B cell (primary cell): ENCODE results near the gene SNF8. TPM values are rescaled to one million over a fixed set of nuclear protein-coding genes. Genes with fewer than 3 reads are reported as not detected.
A peak's percentile ranks its signal among the peaks of the same experiment; 100 is the strongest.

Source experiments
- ATAC-seq: fragments of 200-7000 bp; cut with Tn5 transposase; one replicate; pipeline ENCODE4 v1.10.0; 2021; ENCODE audit warnings: low read depth, mild to moderate bottlenecking, moderate number of reproducible peaks, moderate library complexity
- CTCF ChIA-PET: fragments of 350-600 bp; sonication (Branson Sonifier 250); formaldehyde crosslinking; loops from one replicate; lab custom pipeline; 2021; ENCODE audit warnings: antibody characterized with exemption, inconsistent platforms; lab: Charles Lee
- POLR2A ChIA-PET: fragments of 350-600 bp; sonication (Branson Sonifier 250); formaldehyde crosslinking; loops from one replicate; lab custom pipeline; 2021; ENCODE audit warnings: antibody characterized with exemption; lab: Charles Lee
- DNase-seq: peaks from one replicate; pipeline ENCODE4 v3.0.0; 2013
- H2AFZ ChIP-seq: 2 replicates; pipeline ENCODE4 v1.6.1; 2012; ENCODE audit warnings: mild to moderate bottlenecking, low read depth, low read length; ENCODE audit not compliant: insufficient read depth, poor library complexity, severe bottlenecking
- H3K27ac ChIP-seq, 2 donors: 1 replicate in 1 of 2; 2 replicates in 1 of 2; pipeline ENCODE4 v1.5.1; 2012 to 2013; ENCODE audit warnings: low read length in 2 of 2, mild to moderate bottlenecking in 2 of 2, moderate library complexity in 1 of 2
- H3K27me3 ChIP-seq, 4 experiments: fragments of 200-600 bp in 1 of 4; sonication (generic) in 1 of 4; replicated peaks in 1 of 4; 1 replicate in 2 of 4; 2 replicates in 2 of 4; pipeline versions ENCODE4 v1.6.1 to v1.7.0; 2013 to 2016; ENCODE audit warnings: low read length in 3 of 4, mild to moderate bottlenecking in 2 of 4, mixed read lengths in 1 of 4, moderate library complexity in 1 of 4; ENCODE audit not compliant: insufficient read depth in 4 of 4, control insufficient read depth in 3 of 4; ENCODE audit errors: control extremely low read depth in 1 of 4
- H3K36me3 ChIP-seq, 2 experiments: replicated peaks in 1 of 2; 1 replicate in 1 of 2; 2 replicates in 1 of 2; pipeline versions ENCODE4 v1.6.1 to v1.7.1; 2013; ENCODE audit warnings: low read length in 1 of 2; ENCODE audit not compliant: insufficient read depth in 2 of 2, control insufficient read depth in 1 of 2; ENCODE audit errors: control extremely low read depth in 1 of 2, extremely low read depth in 1 of 2
- H3K4me1 ChIP-seq, 2 donors: fragments of 200-600 bp in 1 of 2; sonication (generic) in 1 of 2; 1 replicate in 1 of 2; 2 replicates in 1 of 2; pipeline versions ENCODE4 v1.5.1 to v1.6.1; 2013 to 2017; ENCODE audit warnings: low read length in 2 of 2; ENCODE audit not compliant: control insufficient read depth in 2 of 2, insufficient read depth in 2 of 2
- H3K4me2 ChIP-seq: replicated peaks from 2 replicates; pipeline ENCODE3; 2012; ENCODE audit warnings: mild to moderate bottlenecking, low read depth, low read length; ENCODE audit not compliant: poor library complexity, severe bottlenecking
- H3K4me3 ChIP-seq, 5 experiments: fragments of 200-600 bp in 1 of 5; sonication (generic) in 1 of 5; 1 replicate in 3 of 5; 2 replicates in 2 of 5; pipeline versions ENCODE4 v1.5.1 to v1.7.0; 2011 to 2016; ENCODE audit warnings: low read length in 4 of 5, mild to moderate bottlenecking in 4 of 5, low read depth in 2 of 5, control low read depth in 1 of 5, moderate library complexity in 1 of 5; ENCODE audit not compliant: insufficient read depth in 1 of 5; ENCODE audit errors: control extremely low read depth in 1 of 5, extremely low read depth in 1 of 5
- H3K79me2 ChIP-seq: fragments of 200-600 bp; sonication (generic); one replicate; pipeline ENCODE4 v1.6.0; 2016; ENCODE audit warnings: low read length; ENCODE audit not compliant: control insufficient read depth, insufficient read depth
- H3K9ac ChIP-seq: fragments of 200-600 bp; sonication (generic); 2 replicates; pipeline ENCODE4 v1.6.1; 2017; ENCODE audit warnings: mild to moderate bottlenecking, low read length, moderate library complexity
- H3K9me3 ChIP-seq, 3 donors: one replicate each; pipeline versions ENCODE4 v1.6.1 to v1.7.1; 2013; ENCODE audit warnings: low read length in 2 of 3; ENCODE audit not compliant: control insufficient read depth in 2 of 3, insufficient read depth in 1 of 3; ENCODE audit errors: control extremely low read depth in 1 of 3
- H4K20me1 ChIP-seq: 2 replicates; pipeline ENCODE4 v1.6.0; 2012; ENCODE audit warnings: mild to moderate bottlenecking, low read length; ENCODE audit not compliant: insufficient read depth, control insufficient read depth, poor library complexity, severe bottlenecking
- H3K27ac Mint-ChIP-seq: one replicate; pipeline ENCODE4 v1.8.0; 2021; ENCODE audit warnings: mixed read lengths
- H3K27me3 Mint-ChIP-seq: one replicate; pipeline ENCODE4 v1.8.0; 2021; ENCODE audit warnings: mixed read lengths
- H3K4me1 Mint-ChIP-seq: one replicate; pipeline ENCODE4 v1.8.0; 2021; ENCODE audit warnings: mixed read lengths
- H3K4me3 Mint-ChIP-seq: one replicate; pipeline ENCODE4 v1.8.0; 2021; ENCODE audit warnings: mixed read lengths
- H3K9me3 Mint-ChIP-seq: one replicate; pipeline ENCODE4 v1.8.0; 2022; ENCODE audit warnings: mixed read lengths; ENCODE audit not compliant: insufficient read depth
- EZH2 ChIP-seq: IDR thresholded peaks from 2 replicates; pipeline ENCODE4 v1.6.1; 2012; ENCODE audit warnings: borderline replicate concordance, low read depth, mild to moderate bottlenecking, moderate library complexity, low read length; ENCODE audit not compliant: insufficient read depth, poor library complexity, severe bottlenecking
- WGBS: methylation state at CpG from one replicate; pipeline ENCODE4 v1.1.5; 2013; ENCODE audit warnings: missing lambda C conversion rate; ENCODE audit not compliant: insufficient coverage; 5-methylcytosine and 5-hydroxymethylcytosine counted together
- intact Hi-C: fragments of 100-400 bp; cut with micrococcal nuclease; formaldehyde crosslinking; loops from one replicate; pipeline ENCODE4 v1.10.0; 2022
- polyA plus RNA-seq: library from polyadenylated mRNA; depleted of rRNA; stranded (reverse); fragments of >200 nt; gene quantifications from 2 replicates; pipeline ENCODE4 v1.2.3, GENCODE V29; 2012
- total RNA-seq, 2 donors: library from RNA; stranded (reverse); fragments of 120-200 nt in 1 of 2; gene quantifications; 1 replicate in 1 of 2; 2 replicates in 1 of 2; pipeline versions ENCODE4 v1.2.3 to v1.2.4, GENCODE V29; 2013 to 2022
- TF ChIP-seq, protein P1 (sequence below): fragments of 200-600 bp; IDR thresholded peaks from one replicate; pipeline ENCODE4 v1.8.0; 2022; ENCODE audit warnings: antibody characterized with exemption, mild to moderate bottlenecking

The SNF8 gene
- total and polyA plus RNA-seq, 2 donors (not counting 1 experiment from before 2014, with no cell fraction given), result 77.5 to 94.6 TPM

- H3K4me1 ChIP-seq, result no peaks in the 10 kb centered on the region
- H3K4me3 ChIP-seq, result no peak overlapping the region
- Mint-ChIP-seq H3K4me3 (no peak overlapping the region), H3K9me3 (no peaks in the 10 kb centered on the region), H3K27me3 (no peaks in the 10 kb centered on the region), H3K4me1 (peaks cover 4% of the 10 kb centered on the region), H3K27ac (peak overlapping the region; percentile 37)
- DNase-seq, result no peak
- no peaks in the 10 kb centered on the region for H3K27me3 ChIP-seq
- H3K9ac ChIP-seq, result no peak overlapping the region
- ChIA-PET CTCF (no interaction called here), POLR2A (no interaction called here)
- no peak overlapping the region for H3K4me2 ChIP-seq
- WGBS, result 73% methylated on average over 4 of the region's 6 CpGs
- H3K36me3 ChIP-seq, result peaks cover 5 to 85% of the 10 kb centered on the region in 2 experiments
- H2AFZ ChIP-seq, result no peak overlapping the region
- no peaks in the 10 kb centered on the region for H3K9me3 ChIP-seq
- peaks cover 24% of the 10 kb centered on the region for H4K20me1 ChIP-seq
- no peaks in the 10 kb centered on the region for H3K79me2 ChIP-seq
- intact Hi-C loops, result no loop called here
- ATAC-seq, result no peak
- no peak for TF ChIP-seq EZH2
- TF ChIP-seq, protein P1, sequence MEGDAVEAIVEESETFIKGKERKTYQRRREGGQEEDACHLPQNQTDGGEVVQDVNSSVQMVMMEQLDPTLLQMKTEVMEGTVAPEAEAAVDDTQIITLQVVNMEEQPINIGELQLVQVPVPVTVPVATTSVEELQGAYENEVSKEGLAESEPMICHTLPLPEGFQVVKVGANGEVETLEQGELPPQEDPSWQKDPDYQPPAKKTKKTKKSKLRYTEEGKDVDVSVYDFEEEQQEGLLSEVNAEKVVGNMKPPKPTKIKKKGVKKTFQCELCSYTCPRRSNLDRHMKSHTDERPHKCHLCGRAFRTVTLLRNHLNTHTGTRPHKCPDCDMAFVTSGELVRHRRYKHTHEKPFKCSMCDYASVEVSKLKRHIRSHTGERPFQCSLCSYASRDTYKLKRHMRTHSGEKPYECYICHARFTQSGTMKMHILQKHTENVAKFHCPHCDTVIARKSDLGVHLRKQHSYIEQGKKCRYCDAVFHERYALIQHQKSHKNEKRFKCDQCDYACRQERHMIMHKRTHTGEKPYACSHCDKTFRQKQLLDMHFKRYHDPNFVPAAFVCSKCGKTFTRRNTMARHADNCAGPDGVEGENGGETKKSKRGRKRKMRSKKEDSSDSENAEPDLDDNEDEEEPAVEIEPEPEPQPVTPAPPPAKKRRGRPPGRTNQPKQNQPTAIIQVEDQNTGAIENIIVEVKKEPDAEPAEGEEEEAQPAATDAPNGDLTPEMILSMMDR, result no peak
- no peak overlapping the region for H3K27ac ChIP-seq
These were observed 16.5 kb downstream of the SNF8 start for GRCh38 chr17:48927978-48928745.

DNA sequence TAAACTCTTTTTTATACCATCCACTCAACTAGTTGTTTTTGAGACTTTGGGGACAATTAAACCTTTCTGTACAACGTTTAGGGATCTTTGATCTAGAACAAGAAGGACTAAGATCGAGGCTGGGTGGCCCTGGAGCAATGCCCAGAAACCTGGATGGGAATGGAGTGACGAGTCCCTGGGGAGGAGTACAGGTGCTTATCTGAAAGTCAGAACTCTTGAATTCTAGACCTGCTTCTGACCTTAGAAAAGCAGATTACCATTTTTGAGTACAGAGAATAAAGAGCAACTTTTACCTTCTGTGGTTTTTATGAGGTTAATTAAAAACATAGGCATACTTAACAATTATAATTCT, 18.7 kb downstream of the SNF8 start:
- no peaks in the 10 kb centered on the region for H3K9me3 ChIP-seq
- WGBS, result 93% methylated on average over 2 of the region's 3 CpGs
- ChIA-PET POLR2A (no interaction called here), CTCF (no interaction called here)
- no peaks in the 10 kb centered on the region for H3K9me3 Mint-ChIP-seq
- H3K27ac Mint-ChIP-seq, result no peak overlapping the region
- peaks cover 30% of the 10 kb centered on the region for H4K20me1 ChIP-seq
- H3K27me3 Mint-ChIP-seq, result no peaks in the 10 kb centered on the region
- peaks cover 4% of the 10 kb centered on the region for H3K4me1 Mint-ChIP-seq
- peaks cover 7% of the 10 kb centered on the region for H3K79me2 ChIP-seq
- H2AFZ ChIP-seq, result no peak overlapping the region
- H3K27me3 ChIP-seq, result no peaks in the 10 kb centered on the region
- no peak overlapping the region for H3K27ac ChIP-seq
- ATAC-seq (no peak), DNase-seq (no peak)
- H3K4me3 ChIP-seq, result no peak overlapping the region
- no peak overlapping the region for H3K4me3 Mint-ChIP-seq
- no peak overlapping the region for H3K9ac ChIP-seq
- intact Hi-C loops, result no loop called here
- peaks cover 7 to 84% of the 10 kb centered on the region in 2 experiments for H3K36me3 ChIP-seq
- no peaks in the 10 kb centered on the region for H3K4me1 ChIP-seq
- H3K4me2 ChIP-seq, result no peak overlapping the region
- TF ChIP-seq EZH2, result no peak
- TF ChIP-seq, protein P1, result no peak
